ENCODE results near the gene CLCF1.

CLCF1 gene

DNA sequence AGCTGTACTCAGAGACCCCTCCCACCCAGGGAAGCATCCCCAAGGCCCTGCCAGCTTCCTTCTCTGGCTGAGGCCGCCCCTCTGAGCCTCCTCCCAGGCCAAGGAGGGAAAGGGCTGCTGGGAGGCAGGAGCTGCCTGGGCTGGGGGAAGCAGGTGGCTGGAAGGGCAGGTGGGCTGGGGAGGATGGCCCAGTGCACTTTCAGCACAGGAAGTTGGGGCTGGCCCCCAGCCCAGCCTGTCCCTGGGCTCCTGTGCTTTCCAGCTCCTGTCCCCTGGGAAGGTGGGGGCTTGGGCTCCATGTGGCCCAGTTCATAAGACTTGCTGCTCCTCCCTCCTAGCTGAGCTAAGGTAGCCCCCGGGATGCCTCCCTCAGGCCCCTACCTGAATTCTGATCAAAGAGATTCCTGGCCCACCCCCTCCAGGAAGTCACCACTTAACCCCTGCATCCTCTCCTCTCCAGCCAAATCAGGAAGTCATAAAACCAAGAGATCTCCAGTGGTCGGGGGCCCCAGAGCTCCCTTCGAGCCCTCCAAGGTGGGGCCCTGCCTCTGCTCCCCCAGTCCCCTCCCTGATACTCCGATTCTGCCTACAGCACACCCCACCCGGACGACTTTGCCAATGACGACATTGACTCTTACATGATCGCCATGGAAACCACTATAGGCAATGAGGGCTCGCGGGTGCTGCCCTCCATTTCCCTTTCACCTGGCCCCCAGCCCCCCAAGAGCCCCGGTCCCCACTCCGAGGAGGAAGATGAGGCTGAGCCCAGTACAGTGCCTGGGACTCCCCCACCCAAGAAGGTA lies 23.4 kb upstream of the CLCF1 start:
- TF ChIP-seq, protein P1, sequence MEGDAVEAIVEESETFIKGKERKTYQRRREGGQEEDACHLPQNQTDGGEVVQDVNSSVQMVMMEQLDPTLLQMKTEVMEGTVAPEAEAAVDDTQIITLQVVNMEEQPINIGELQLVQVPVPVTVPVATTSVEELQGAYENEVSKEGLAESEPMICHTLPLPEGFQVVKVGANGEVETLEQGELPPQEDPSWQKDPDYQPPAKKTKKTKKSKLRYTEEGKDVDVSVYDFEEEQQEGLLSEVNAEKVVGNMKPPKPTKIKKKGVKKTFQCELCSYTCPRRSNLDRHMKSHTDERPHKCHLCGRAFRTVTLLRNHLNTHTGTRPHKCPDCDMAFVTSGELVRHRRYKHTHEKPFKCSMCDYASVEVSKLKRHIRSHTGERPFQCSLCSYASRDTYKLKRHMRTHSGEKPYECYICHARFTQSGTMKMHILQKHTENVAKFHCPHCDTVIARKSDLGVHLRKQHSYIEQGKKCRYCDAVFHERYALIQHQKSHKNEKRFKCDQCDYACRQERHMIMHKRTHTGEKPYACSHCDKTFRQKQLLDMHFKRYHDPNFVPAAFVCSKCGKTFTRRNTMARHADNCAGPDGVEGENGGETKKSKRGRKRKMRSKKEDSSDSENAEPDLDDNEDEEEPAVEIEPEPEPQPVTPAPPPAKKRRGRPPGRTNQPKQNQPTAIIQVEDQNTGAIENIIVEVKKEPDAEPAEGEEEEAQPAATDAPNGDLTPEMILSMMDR (IDR thresholded peaks at IDR 0.05) = no peak

DNA sequence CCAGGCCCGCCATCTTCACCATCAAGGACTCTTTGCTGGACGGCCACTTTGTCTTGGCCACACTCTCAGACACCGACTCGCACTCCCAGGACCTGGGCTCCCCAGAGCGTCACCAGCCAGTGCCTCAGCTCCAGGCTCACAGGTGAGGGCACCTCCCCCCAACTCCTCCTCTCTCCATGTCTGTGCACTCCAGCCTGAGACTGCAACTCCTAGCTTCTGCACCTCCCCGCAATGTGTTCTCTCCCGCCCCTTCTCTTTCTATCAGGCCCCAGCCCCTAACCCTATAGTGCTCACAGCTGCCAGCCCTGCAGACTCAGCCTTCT lies 22.8 kb upstream of the CLCF1 start:
- DNase-seq (ENCODE audit: low spot score) = no peak
- no peak overlapping the region for H3K4me3 ChIP-seq
- H3K27ac ChIP-seq = no peak overlapping the region
- TF ChIP-seq, protein P1 (IDR thresholded peaks at IDR 0.05) = no peak

More for the DNA sequence above, 23.4 kb upstream of the CLCF1 start:
- H3K27ac ChIP-seq = no peak overlapping the region
- DNase-seq (ENCODE audit: low spot score) = no peak
- H3K4me3 ChIP-seq = no peak overlapping the region

DNA sequence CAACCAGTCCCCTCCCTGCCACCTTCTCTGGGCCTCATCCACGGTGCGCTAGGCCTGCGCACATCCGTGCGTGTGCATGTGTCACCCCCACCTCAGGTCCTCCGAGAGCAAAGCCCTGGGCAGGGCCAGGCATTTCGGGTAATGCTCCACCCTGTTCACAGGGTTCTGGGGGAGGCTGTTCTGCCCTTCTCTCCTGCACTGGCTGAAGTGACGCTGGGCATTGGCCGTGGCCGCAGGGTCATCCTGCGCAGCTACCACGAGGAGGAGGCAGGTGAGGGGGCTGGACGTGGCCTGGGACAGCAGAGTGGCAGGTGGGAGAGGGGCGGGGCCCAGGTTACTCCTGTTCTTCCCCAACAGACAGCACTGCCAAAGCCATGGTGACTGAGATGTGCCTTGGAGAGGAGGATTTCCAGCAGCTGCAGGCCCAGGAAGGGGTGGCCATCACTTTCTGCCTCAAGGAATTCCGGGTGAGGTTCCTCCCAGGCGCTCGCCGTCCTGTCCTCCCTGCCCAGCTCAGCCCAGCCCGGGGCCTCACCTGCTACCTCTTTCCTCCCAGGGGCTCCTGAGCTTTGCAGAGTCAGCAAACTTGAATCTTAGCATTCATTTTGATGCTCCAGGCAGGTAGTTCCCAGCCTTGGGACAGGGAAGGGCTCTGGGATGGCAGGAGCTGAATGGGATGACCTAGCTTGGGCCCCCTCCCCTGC lies 22.3 kb upstream of the CLCF1 start:
- Histone ChIP-seq H3K27ac (no peak overlapping the region), H3K4me3 (no peak overlapping the region)
- TF ChIP-seq, protein P1 (IDR thresholded peaks at IDR 0.05) = no peak
- DNase-seq (ENCODE audit: low spot score) = no peak

DNA sequence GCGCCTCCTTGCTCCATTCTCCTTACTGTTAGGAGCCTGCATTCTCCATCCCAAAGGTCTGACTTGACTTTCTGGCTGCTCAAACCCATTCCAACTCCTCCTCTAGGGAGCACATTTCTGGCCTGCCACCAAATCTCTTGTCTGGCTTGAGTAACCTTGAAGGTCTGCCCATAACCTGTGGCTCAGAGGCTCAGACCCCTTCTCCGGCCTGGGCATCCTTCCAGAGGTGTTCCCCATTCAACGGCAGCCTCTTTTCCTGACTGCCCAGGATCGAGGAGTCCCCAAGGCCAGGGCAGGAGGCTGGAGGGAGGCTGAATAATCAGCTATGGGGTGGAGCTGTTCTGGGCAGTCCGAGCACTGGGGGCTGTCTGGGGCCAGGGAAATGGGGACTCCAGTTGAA lies 20.6 kb upstream of the CLCF1 start:
- no peak for DNase-seq (ENCODE audit: low spot score)
- TF ChIP-seq, protein P1 (IDR thresholded peaks at IDR 0.05) = no peak

DNA sequence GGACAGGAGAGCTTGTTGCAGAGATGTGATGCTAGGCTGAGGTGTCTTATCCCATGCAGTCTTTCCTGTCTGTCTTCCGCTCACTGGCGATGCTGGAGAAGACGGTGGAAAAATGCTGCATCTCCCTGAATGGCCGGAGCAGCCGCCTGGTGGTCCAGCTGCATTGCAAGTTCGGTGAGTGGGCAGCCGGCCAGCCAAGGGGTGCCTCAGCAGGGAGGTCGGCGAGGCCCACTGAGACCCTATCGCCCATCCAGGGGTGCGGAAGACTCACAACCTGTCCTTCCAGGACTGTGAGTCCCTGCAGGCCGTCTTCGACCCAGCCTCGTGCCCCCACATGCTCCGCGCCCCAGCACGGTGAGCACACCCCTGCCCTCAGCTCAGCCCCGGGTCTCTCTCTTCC lies 20.0 kb upstream of the CLCF1 start:
- Histone ChIP-seq H3K27ac (no peak overlapping the region), H3K4me3 (no peak overlapping the region)
- TF ChIP-seq, protein P1 (IDR thresholded peaks at IDR 0.05) = no peak
- DNase-seq (ENCODE audit: low spot score) = no peak

More for the DNA sequence above, 20.6 kb upstream of the CLCF1 start:
- Histone ChIP-seq H3K27ac (no peak overlapping the region), H3K4me3 (no peak overlapping the region)

DNA sequence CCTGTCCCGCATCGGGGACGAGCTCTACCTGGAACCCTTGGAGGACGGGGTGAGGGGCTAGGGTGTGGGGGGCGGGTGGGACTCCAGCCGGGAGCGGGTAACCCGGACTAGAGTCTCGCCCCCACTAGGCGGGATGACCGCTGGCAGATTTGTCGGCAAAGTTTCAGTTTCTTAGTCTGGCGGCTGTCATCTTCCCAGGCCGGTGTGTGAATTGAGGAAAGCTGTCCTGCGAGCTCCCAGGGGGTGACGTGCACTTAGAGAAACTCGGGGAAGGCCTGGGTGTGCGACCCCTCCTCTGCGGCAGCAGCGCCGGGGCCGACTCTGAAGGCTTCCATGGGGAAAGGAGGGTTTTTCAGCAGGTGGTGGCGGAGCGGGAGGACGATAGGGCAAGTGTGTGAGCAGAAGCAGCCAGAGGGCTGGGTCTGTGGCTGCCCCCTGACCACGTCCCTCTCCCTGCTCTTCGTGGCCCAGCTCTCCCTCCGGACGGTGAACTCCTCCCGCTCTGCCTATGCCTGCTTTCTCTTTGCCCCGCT lies 18.9 kb upstream of the CLCF1 start:
- TF ChIP-seq, protein P1 (IDR thresholded peaks at IDR 0.05) = no peak
- no peak for DNase-seq (ENCODE audit: low spot score)
- H3K4me3 ChIP-seq = peak overlapping the region; percentile 98
- peak overlapping the region; percentile 55 to 89 for H3K27ac ChIP-seq

All from coronary artery (tissue), 2 donors.